HepG2 (cell line): ENCODE measurements around the gene ACTR3. TPM values are rescaled to one million over a fixed set of nuclear protein-coding genes. Genes with fewer than 3 reads are reported as not detected.

Source experiments
- FLYWCH1 ChIP-seq: sonication (generic); formaldehyde crosslinking; IDR thresholded peaks from 2 replicates; pipeline ENCODE4 v1.8.1; 2023; ENCODE audit warnings: mild to moderate bottlenecking, missing genetic modification reagents
- MTA1 ChIP-seq: sonication (generic); formaldehyde crosslinking; IDR thresholded peaks from 2 replicates; pipeline ENCODE4 v1.4.0; 2020; ENCODE audit warnings: missing genetic modification reagents, mild to moderate bottlenecking, borderline replicate concordance
- NCOA1 ChIP-seq: sonication (generic); formaldehyde crosslinking; IDR thresholded peaks from 2 replicates; pipeline ENCODE4 v1.9.0; 2021; ENCODE audit warnings: missing genetic modification reagents
- NR2F6 ChIP-seq, 2 experiments: IDR thresholded peaks; 2 replicates each; pipeline ENCODE4 v1.6.1; 2016; ENCODE audit warnings: antibody characterized with exemption in 1 of 2, mild to moderate bottlenecking in 1 of 2
- SAP130 ChIP-seq: IDR thresholded peaks from 2 replicates; pipeline ENCODE4 v1.6.1; 2016; ENCODE audit warnings: low read depth
- ZNF253 ChIP-seq: sonication (generic); formaldehyde crosslinking; IDR thresholded peaks from 2 replicates; pipeline ENCODE4 v1.8.0; 2022; ENCODE audit warnings: mild to moderate bottlenecking, missing genetic modification reagents, borderline replicate concordance
- ZNF337 ChIP-seq: sonication (generic); formaldehyde crosslinking; IDR thresholded peaks from 2 replicates; pipeline ENCODE4 v1.5.1; 2020; ENCODE audit warnings: missing genetic modification reagents, low read depth, mild to moderate bottlenecking, borderline replicate concordance
- polyA plus RNA-seq, 8 experiments: library from polyadenylated mRNA; depleted of rRNA in 3 of 8; stranded (reverse) in 7 of 8; unstranded in 1 of 8; fragments of >200 nt; fragmentation: Illumina TruSeq in 4 of 8; extraction: Trizol in 4 of 8; gene quantifications; 2 replicates each; pipeline versions ENCODE4 v1.2.1 to v1.2.3, GENCODE V29; 2011 to 2016; ENCODE audit warnings: low read depth in 4 of 8, missing spikeins in 1 of 8, mixed read lengths in 1 of 8; ENCODE audit not compliant: insufficient read depth in 1 of 8
- total RNA-seq, 5 experiments: library from RNA; depleted of rRNA; stranded (reverse); fragments of >200 nt; fragmentation: Illumina TruSeq; extraction: Trizol; gene quantifications; 2 replicates each; pipeline ENCODE4 v1.2.3, GENCODE V29; 2016; ENCODE audit warnings: low read depth in 1 of 5
- TF ChIP-seq, protein P1 (sequence below): fragments of 450-650 bp; IDR thresholded peaks from 2 replicates; pipeline ENCODE4 v1.6.1; 2016
- TF ChIP-seq, protein P2 (sequence below): sonication (generic); formaldehyde crosslinking; IDR thresholded peaks from 2 replicates; pipeline ENCODE4 v1.5.1; 2020; ENCODE audit warnings: mild to moderate bottlenecking, missing genetic modification reagents, moderate library complexity
- TF ChIP-seq, protein P3 (sequence below): sonication (generic); formaldehyde crosslinking; IDR thresholded peaks from 2 replicates; pipeline ENCODE4 v1.8.0; 2022; ENCODE audit warnings: missing genetic modification reagents, mild to moderate bottlenecking, moderate library complexity, borderline replicate concordance
- TF ChIP-seq, protein P4 (sequence below): sonication (generic); formaldehyde crosslinking; conservative IDR thresholded peaks from 2 replicates; pipeline ENCODE4 v1.8.0; 2022; ENCODE audit warnings: mild to moderate bottlenecking, moderate library complexity, missing genetic modification reagents

Gene ACTR3
- total and polyA plus RNA-seq, 2 of the 13 experiments (the other 11 are each of a cell fraction or from before 2014, with no cell fraction given), result 123 to 225 TPM

DNA sequence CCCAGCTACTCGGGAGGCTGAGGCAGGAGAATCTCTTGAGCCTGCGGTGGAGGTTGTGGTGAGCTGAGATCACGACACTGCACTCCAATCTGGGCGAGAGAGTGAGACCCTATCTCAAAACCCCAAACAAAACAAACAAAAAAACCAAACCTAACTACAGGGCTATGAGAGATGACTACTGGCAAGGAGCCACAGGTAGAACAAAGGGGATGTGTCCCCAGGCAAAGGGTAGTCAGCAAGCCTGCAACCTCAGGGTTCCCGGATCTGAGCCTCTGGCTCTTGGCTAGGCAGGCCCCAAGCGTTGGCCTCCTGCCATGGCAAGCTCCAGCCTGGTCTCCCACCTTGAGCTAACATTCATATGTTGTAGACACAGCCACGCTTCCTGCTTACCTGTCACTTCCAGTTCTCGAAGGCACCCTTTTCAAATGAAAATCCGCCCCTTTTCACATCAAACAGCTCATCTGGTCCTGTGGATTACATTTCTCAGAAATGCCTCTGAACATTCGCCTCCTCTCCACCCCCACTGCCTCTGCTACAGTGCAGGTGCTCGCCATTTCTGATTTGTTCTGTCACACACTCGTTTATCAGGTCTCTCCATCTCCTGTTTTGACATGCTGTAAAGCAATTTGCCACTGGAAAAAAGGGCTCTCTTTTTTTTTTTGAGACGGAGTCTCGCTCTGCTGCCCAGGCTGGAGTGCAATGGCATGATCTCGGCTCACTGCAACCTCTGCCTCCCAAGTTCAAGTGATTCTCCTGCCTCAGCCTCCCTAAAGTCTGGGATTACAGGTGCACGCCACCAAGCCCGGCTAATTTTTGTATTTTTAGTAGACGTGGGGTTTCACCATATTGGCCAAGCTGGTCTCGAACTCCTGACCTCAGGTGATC, 13.1 kb upstream of the ACTR3 start (continued):
- TF ChIP-seq, protein P1, sequence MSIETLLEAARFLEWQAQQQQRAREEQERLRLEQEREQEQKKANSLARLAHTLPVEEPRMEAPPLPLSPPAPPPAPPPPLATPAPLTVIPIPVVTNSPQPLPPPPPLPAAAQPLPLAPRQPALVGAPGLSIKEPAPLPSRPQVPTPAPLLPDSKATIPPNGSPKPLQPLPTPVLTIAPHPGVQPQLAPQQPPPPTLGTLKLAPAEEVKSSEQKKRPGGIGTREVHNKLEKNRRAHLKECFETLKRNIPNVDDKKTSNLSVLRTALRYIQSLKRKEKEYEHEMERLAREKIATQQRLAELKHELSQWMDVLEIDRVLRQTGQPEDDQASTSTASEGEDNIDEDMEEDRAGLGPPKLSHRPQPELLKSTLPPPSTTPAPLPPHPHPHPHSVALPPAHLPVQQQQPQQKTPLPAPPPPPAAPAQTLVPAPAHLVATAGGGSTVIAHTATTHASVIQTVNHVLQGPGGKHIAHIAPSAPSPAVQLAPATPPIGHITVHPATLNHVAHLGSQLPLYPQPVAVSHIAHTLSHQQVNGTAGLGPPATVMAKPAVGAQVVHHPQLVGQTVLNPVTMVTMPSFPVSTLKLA, result peak; percentile 22; the same call in 1 of the 2 replicates
- TF ChIP-seq FLYWCH1 (CRISPR knock-in tag) (no peak), SAP130 (peak; percentile 75), NR2F6 (IDR thresholded peaks at IDR 0.05) (peak; percentile 34; the same call in 1 of the 2 replicates), NR2F6 (CRISPR knock-in tag; IDR thresholded peaks at IDR 0.05) (peak; percentile 82), ZNF253 (CRISPR knock-in tag) (peak; percentile 25; the same call in 1 of the 2 replicates), ZNF337 (CRISPR knock-in tag) (no peak), MTA1 (peak; percentile 43; the same call in 1 of the 2 replicates), NCOA1 (CRISPR knock-in tag) (0 out of 2 replicates have a peak, but pooled peaks have one; percentile 17)
- TF ChIP-seq, protein P2, sequence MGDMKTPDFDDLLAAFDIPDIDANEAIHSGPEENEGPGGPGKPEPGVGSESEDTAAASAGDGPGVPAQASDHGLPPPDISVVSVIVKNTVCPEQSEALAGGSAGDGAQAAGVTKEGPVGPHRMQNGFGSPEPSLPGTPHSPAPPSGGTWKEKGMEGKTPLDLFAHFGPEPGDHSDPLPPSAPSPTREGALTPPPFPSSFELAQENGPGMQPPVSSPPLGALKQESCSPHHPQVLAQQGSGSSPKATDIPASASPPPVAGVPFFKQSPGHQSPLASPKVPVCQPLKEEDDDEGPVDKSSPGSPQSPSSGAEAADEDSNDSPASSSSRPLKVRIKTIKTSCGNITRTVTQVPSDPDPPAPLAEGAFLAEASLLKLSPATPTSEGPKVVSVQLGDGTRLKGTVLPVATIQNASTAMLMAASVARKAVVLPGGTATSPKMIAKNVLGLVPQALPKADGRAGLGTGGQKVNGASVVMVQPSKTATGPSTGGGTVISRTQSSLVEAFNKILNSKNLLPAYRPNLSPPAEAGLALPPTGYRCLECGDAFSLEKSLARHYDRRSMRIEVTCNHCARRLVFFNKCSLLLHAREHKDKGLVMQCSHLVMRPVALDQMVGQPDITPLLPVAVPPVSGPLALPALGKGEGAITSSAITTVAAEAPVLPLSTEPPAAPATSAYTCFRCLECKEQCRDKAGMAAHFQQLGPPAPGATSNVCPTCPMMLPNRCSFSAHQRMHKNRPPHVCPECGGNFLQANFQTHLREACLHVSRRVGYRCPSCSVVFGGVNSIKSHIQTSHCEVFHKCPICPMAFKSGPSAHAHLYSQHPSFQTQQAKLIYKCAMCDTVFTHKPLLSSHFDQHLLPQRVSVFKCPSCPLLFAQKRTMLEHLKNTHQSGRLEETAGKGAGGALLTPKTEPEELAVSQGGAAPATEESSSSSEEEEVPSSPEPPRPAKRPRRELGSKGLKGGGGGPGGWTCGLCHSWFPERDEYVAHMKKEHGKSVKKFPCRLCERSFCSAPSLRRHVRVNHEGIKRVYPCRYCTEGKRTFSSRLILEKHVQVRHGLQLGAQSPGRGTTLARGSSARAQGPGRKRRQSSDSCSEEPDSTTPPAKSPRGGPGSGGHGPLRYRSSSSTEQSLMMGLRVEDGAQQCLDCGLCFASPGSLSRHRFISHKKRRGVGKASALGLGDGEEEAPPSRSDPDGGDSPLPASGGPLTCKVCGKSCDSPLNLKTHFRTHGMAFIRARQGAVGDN, result peak; percentile 93
- TF ChIP-seq, protein P3, sequence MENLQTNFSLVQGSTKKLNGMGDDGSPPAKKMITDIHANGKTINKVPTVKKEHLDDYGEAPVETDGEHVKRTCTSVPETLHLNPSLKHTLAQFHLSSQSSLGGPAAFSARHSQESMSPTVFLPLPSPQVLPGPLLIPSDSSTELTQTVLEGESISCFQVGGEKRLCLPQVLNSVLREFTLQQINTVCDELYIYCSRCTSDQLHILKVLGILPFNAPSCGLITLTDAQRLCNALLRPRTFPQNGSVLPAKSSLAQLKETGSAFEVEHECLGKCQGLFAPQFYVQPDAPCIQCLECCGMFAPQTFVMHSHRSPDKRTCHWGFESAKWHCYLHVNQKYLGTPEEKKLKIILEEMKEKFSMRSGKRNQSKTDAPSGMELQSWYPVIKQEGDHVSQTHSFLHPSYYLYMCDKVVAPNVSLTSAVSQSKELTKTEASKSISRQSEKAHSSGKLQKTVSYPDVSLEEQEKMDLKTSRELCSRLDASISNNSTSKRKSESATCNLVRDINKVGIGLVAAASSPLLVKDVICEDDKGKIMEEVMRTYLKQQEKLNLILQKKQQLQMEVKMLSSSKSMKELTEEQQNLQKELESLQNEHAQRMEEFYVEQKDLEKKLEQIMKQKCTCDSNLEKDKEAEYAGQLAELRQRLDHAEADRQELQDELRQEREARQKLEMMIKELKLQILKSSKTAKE (CRISPR knock-in tag), result no peak
- TF ChIP-seq, protein P4, sequence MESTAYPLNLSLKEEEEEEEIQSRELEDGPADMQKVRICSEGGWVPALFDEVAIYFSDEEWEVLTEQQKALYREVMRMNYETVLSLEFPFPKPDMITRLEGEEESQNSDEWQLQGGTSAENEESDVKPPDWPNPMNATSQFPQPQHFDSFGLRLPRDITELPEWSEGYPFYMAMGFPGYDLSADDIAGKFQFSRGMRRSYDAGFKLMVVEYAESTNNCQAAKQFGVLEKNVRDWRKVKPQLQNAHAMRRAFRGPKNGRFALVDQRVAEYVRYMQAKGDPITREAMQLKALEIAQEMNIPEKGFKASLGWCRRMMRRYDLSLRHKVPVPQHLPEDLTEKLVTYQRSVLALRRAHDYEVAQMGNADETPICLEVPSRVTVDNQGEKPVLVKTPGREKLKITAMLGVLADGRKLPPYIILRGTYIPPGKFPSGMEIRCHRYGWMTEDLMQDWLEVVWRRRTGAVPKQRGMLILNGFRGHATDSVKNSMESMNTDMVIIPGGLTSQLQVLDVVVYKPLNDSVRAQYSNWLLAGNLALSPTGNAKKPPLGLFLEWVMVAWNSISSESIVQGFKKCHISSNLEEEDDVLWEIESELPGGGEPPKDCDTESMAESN, result 0 out of 2 replicates have a peak, but pooled peaks have one; percentile 16
